IMR-90 (cell line): ENCODE results near the gene PHGDH. TPM values are rescaled to one million over a fixed set of nuclear protein-coding genes. Genes with fewer than 3 reads are reported as not detected.

Source experiments
- ATAC-seq: fragments of 200-7000 bp; cut with Tn5 transposase; 2 replicates; pipeline ENCODE4 v1.9.1; 2020; ENCODE audit warnings: low read depth, mild to moderate bottlenecking, moderate library complexity
- BruUV-seq: library from RNA; stranded (reverse); fragments of 400-500 nt; replicated peaks from 2 replicates; lab custom pipeline; 2021; lab: Mats Ljungman, UMichigan
- CTCF ChIA-PET: fragments of 300-600 bp; formaldehyde crosslinking; extraction: SDS; loops from one replicate; lab custom pipeline; 2021; ENCODE audit warnings: antibody characterized with exemption; lab: Yijun Ruan, JAX
- POLR2A ChIA-PET: fragments of 300-600 bp; sonication (Branson Sonifier 250); formaldehyde crosslinking; loops from one replicate; lab custom pipeline; 2022; ENCODE audit warnings: antibody characterized with exemption; ENCODE audit not compliant: unreplicated experiment; lab: Charles Lee
- DNase-seq: peaks from one replicate; pipeline ENCODE4 v3.0.0; 2013
- H2AFZ ChIP-seq: replicated peaks from 2 replicates; pipeline ENCODE3; 2013; ENCODE audit warnings: low read length, mild to moderate bottlenecking; ENCODE audit not compliant: poor library complexity
- H2AK5ac ChIP-seq: 2 replicates; pipeline ENCODE4 v1.6.1; 2013; ENCODE audit warnings: low read depth, low read length, inconsistent platforms
- H2AK9ac ChIP-seq: replicated peaks from 2 replicates; pipeline ENCODE3; 2013; ENCODE audit warnings: mild to moderate bottlenecking, low read depth, low read length, moderate library complexity; ENCODE audit not compliant: poor library complexity
- H2BK120ac ChIP-seq: 2 replicates; pipeline ENCODE4 v1.6.1; 2013; ENCODE audit warnings: low read depth, low read length, inconsistent platforms
- H2BK15ac ChIP-seq: 3 replicates; pipeline ENCODE4 v1.6.1; 2013; ENCODE audit warnings: low read depth, low read length, inconsistent platforms
- H2BK20ac ChIP-seq: 2 replicates; pipeline ENCODE4 v1.6.1; 2013; ENCODE audit warnings: low read depth, mild to moderate bottlenecking, inconsistent platforms, low read length, moderate library complexity
- H2BK5ac ChIP-seq: 2 replicates; pipeline ENCODE4 v1.6.1; 2013; ENCODE audit warnings: mild to moderate bottlenecking, low read depth, low read length, inconsistent platforms; ENCODE audit not compliant: poor library complexity, severe bottlenecking
- H3K14ac ChIP-seq: replicated peaks from 2 replicates; pipeline ENCODE4 v1.6.1; 2013; ENCODE audit warnings: low read depth, low read length, inconsistent platforms
- H3K18ac ChIP-seq: 2 replicates; pipeline ENCODE4 v1.6.1; 2013; ENCODE audit warnings: low read depth, low read length, control low read depth
- H3K23ac ChIP-seq: 2 replicates; pipeline ENCODE4 v1.6.1; 2013; ENCODE audit warnings: low read depth, low read length, inconsistent platforms
- H3K27ac ChIP-seq: 2 replicates; pipeline ENCODE4 v1.5.1; 2013; ENCODE audit warnings: mild to moderate bottlenecking, control low read depth, low read length; ENCODE audit not compliant: insufficient read depth
- H3K27me3 ChIP-seq: 2 replicates; pipeline ENCODE4 v1.6.1; 2013; ENCODE audit warnings: low read length; ENCODE audit not compliant: control insufficient read depth, insufficient read depth
- H3K36me3 ChIP-seq: 2 replicates; pipeline ENCODE4 v1.6.1; 2013; ENCODE audit warnings: low read length, mixed read lengths; ENCODE audit not compliant: control insufficient read depth, insufficient read depth
- H3K4ac ChIP-seq: 2 replicates; pipeline ENCODE4 v1.6.1; 2013; ENCODE audit warnings: low read depth, low read length, inconsistent platforms
- H3K4me1 ChIP-seq: 2 replicates; pipeline ENCODE4 v1.6.1; 2013; ENCODE audit warnings: low read length, mixed read lengths; ENCODE audit not compliant: control insufficient read depth, insufficient read depth
- H3K4me2 ChIP-seq: 2 replicates; pipeline ENCODE4 v1.6.1; 2013; ENCODE audit warnings: low read depth, mild to moderate bottlenecking, control low read depth, low read length, moderate library complexity
- H3K4me3 ChIP-seq: 2 replicates; pipeline ENCODE4 v1.5.1; 2013; ENCODE audit warnings: low read depth, mild to moderate bottlenecking, control low read depth, low read length, moderate library complexity; ENCODE audit not compliant: insufficient read depth
- H3K56ac ChIP-seq: 2 replicates; pipeline ENCODE4 v1.6.1; 2013; ENCODE audit warnings: low read length, inconsistent platforms; ENCODE audit not compliant: insufficient read depth; ENCODE audit errors: extremely low read depth
- H3K79me1 ChIP-seq, 2 experiments: 2 replicates each; pipeline ENCODE4 v1.6.1; 2013; ENCODE audit warnings: low read length in 2 of 2, inconsistent platforms in 1 of 2, low read depth in 1 of 2
- H3K9ac ChIP-seq: 2 replicates; pipeline ENCODE4 v1.6.1; 2013; ENCODE audit warnings: low read depth, low read length, control low read depth
- H3K9me1 ChIP-seq: 2 replicates; pipeline ENCODE4 v1.6.1; 2013; ENCODE audit warnings: low read length, inconsistent platforms; ENCODE audit not compliant: insufficient read depth
- H3K9me3 ChIP-seq: 2 replicates; pipeline ENCODE4 v1.6.1; 2013; ENCODE audit warnings: low read length; ENCODE audit not compliant: control insufficient read depth, insufficient read depth
- H4K20me1 ChIP-seq: 2 replicates; pipeline ENCODE4 v1.6.1; 2013; ENCODE audit warnings: low read length, inconsistent platforms; ENCODE audit not compliant: insufficient read depth
- H4K5ac ChIP-seq: 2 replicates; pipeline ENCODE4 v1.6.1; 2013; ENCODE audit warnings: mild to moderate bottlenecking, low read depth, low read length, control low read depth
- H4K8ac ChIP-seq, 2 experiments: 2 replicates each; pipeline ENCODE4 v1.6.1; 2013; ENCODE audit warnings: low read depth in 2 of 2, low read length in 2 of 2, control low read depth in 1 of 2, inconsistent platforms in 1 of 2
- H4K91ac ChIP-seq: 2 replicates; pipeline ENCODE4 v1.6.1; 2013; ENCODE audit warnings: low read depth, low read length, inconsistent platforms; ENCODE audit not compliant: insufficient read depth
- BHLHE40 ChIP-seq: fragments of 150-350 bp; IDR thresholded peaks from 2 replicates; pipeline ENCODE4 v1.6.1; 2016; ENCODE audit warnings: mild to moderate bottlenecking, low read depth, low read length
- CHD1 ChIP-seq: IDR thresholded peaks from 2 replicates; pipeline ENCODE4 v1.6.1; 2012; ENCODE audit warnings: low read depth, low read length, improper control_type of control experiment
- MAZ ChIP-seq: IDR thresholded peaks from 2 replicates; pipeline ENCODE4 v1.6.1; 2012; ENCODE audit warnings: low read depth, mild to moderate bottlenecking, low read length, improper control_type of control experiment, moderate library complexity, borderline replicate concordance
- NFE2L2 ChIP-seq: fragments of 150-350 bp; IDR thresholded peaks from 2 replicates; pipeline ENCODE4 v1.6.1; 2016; ENCODE audit warnings: low read depth, mild to moderate bottlenecking, low read length
- RFX5 ChIP-seq: IDR thresholded peaks from 2 replicates; pipeline ENCODE4 v1.8.0; 2012; ENCODE audit warnings: low read depth, mild to moderate bottlenecking, low read length, moderate library complexity
- WGBS, 2 experiments: methylation state at CpG; one replicate each; pipeline versions ENCODE4 v1.1.5 to v1.1.7; 2013; ENCODE audit warnings: missing lambda C conversion rate in 2 of 2; ENCODE audit not compliant: insufficient read length in 1 of 2; ENCODE audit errors: extremely low coverage in 2 of 2; 5-methylcytosine and 5-hydroxymethylcytosine counted together
- dilution Hi-C: fragments of 300-500 bp; cut with HindIII; formaldehyde crosslinking; loops from one replicate; pipeline ENCODE4 v1.14.3; 2018; ENCODE audit warnings: low sequenced_read_pairs; ENCODE audit not compliant: unreplicated experiment
- in situ Hi-C: fragments of 300-500 bp; cut with MboI; formaldehyde crosslinking; loops from 3 replicates; pipeline ENCODE4 v1.14.3; 2019; ENCODE audit warnings: low sequenced_read_pairs, inconsistent platforms, mixed read lengths
- intact Hi-C: fragments of 100-400 bp; cut with micrococcal nuclease; formaldehyde crosslinking; loops from 2 replicates; pipeline ENCODE4 v1.10.0; 2022
- polyA plus RNA-seq, 3 experiments: library from polyadenylated mRNA; depleted of rRNA; stranded (reverse); fragments of >200 nt; gene quantifications; 2 replicates each; pipeline ENCODE4 v1.2.3, GENCODE V29; 2012; ENCODE audit warnings: low replicate concordance in 1 of 3
- total RNA-seq: library from RNA; depleted of rRNA; stranded (reverse); fragments of >200 nt; gene quantifications from 2 replicates; pipeline ENCODE4 v1.2.3, GENCODE V29; 2012
- TF ChIP-seq, protein P1 (sequence below): fragments of 150-350 bp; IDR thresholded peaks from 2 replicates; pipeline ENCODE4 v1.6.1; 2017; ENCODE audit warnings: mild to moderate bottlenecking, antibody characterized with exemption, low read length, low read depth
- TF ChIP-seq, protein P2 (sequence below): conservative IDR thresholded peaks from 2 replicates; pipeline ENCODE4 v1.5.1; 2012; ENCODE audit warnings: mild to moderate bottlenecking, low read depth, low read length, improper control_type of control experiment

Gene PHGDH
- total and polyA plus RNA-seq, 2 of the 4 experiments (the other 2 are of a cell fraction), result 87.9 to 331 TPM

DNA sequence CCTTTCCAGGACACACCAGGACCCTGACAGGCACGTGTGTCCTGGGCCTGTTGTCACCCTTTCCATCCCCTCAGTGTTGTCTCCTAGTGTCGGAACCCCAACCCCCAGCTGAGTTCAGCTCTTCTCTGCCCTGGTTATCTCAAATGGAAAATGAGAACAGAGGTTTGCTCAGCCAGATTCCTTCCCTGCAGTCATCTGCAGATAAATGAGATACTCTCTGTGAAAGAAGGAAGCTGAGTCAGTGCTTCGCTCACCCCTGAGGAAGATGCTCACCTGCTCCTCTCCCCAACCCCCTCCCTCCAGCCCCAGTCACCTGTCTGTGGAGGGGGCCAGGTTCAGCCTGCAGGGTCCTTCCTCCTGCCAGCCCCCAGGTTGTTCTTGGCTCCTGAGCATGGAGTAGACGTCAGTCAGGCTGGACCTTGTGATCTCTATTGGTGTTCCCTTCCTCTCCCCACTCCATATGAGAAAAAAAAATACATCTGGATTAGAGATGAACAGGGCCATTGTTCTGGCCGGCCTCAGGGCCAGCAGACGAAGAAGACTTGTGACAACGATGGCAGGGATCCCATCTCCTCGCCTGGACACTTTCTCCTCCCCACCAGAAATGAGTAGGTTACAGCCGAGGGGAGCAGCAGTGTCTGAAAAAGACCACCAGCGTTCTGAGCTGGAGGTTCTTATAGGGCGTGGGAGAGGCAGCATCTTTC is 20.9 kb downstream of the PHGDH start:
- H3K23ac ChIP-seq, result no peak overlapping the region
- no peaks in the 10 kb centered on the region for H3K9me3 ChIP-seq
- no peak overlapping the region for H4K91ac ChIP-seq
- no peak overlapping the region for H3K4me3 ChIP-seq
- DNase-seq, result no peak
- H3K4ac ChIP-seq, result no peak overlapping the region
- H2AK9ac ChIP-seq, result no peak overlapping the region
- in situ Hi-C loops (loop anchor here (10.0 kb wide), 1 partner anchor 192 kb away; no protein-coding TSS in a partner anchor), dilution Hi-C loops (no loop called here), intact Hi-C loops (no loop called here)
- no peak overlapping the region for H2AFZ ChIP-seq
- no peak overlapping the region for H2BK15ac ChIP-seq
- no peak overlapping the region for H2BK5ac ChIP-seq
- WGBS, 2 experiments, result no CpG with 5 or more reads among the region's 11 CpGs
- no peak for ATAC-seq
- no peak overlapping the region for H3K4me2 ChIP-seq
- H3K27me3 ChIP-seq, result no peaks in the 10 kb centered on the region
- no peak overlapping the region for H2BK20ac ChIP-seq
- peaks cover 13 to 32% of the 10 kb centered on the region in 2 experiments; a peak in 3 of 4 replicates for H3K79me1 ChIP-seq
- H3K9me1 ChIP-seq, result peaks cover 9% of the 10 kb centered on the region; the same call in 1 of the 2 replicates
- H2BK120ac ChIP-seq, result no peak overlapping the region
- H4K8ac ChIP-seq, result no peak overlapping the region
- H4K20me1 ChIP-seq, result peaks cover 27% of the 10 kb centered on the region; the same call in 1 of the 2 replicates
- no TSS peak for BruUV-seq
- TF ChIP-seq MAZ (no peak), CHD1 (no peak), NFE2L2 (no peak), BHLHE40 (no peak), RFX5 (no peak)
- TF ChIP-seq, protein P1, sequence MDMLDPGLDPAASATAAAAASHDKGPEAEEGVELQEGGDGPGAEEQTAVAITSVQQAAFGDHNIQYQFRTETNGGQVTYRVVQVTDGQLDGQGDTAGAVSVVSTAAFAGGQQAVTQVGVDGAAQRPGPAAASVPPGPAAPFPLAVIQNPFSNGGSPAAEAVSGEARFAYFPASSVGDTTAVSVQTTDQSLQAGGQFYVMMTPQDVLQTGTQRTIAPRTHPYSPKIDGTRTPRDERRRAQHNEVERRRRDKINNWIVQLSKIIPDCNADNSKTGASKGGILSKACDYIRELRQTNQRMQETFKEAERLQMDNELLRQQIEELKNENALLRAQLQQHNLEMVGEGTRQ, result no peak
- TF ChIP-seq, protein P2, sequence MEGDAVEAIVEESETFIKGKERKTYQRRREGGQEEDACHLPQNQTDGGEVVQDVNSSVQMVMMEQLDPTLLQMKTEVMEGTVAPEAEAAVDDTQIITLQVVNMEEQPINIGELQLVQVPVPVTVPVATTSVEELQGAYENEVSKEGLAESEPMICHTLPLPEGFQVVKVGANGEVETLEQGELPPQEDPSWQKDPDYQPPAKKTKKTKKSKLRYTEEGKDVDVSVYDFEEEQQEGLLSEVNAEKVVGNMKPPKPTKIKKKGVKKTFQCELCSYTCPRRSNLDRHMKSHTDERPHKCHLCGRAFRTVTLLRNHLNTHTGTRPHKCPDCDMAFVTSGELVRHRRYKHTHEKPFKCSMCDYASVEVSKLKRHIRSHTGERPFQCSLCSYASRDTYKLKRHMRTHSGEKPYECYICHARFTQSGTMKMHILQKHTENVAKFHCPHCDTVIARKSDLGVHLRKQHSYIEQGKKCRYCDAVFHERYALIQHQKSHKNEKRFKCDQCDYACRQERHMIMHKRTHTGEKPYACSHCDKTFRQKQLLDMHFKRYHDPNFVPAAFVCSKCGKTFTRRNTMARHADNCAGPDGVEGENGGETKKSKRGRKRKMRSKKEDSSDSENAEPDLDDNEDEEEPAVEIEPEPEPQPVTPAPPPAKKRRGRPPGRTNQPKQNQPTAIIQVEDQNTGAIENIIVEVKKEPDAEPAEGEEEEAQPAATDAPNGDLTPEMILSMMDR, result no peak
- no peak overlapping the region for H4K5ac ChIP-seq
- no peak overlapping the region for H3K27ac ChIP-seq
- no peak overlapping the region for H3K18ac ChIP-seq
- CTCF ChIA-PET, result interaction anchor here (0.6 kb wide), 1 partner anchor 13 kb away, joined by 4 read pairs; no protein-coding TSS in a partner anchor
- no peaks in the 10 kb centered on the region for H3K4me1 ChIP-seq
- no peak overlapping the region for H3K14ac ChIP-seq
- no peak overlapping the region for H2AK5ac ChIP-seq
- no peak overlapping the region for H3K56ac ChIP-seq
- POLR2A ChIA-PET, result no interaction called here
- peaks cover 69% of the 10 kb centered on the region for H3K36me3 ChIP-seq
- no peak overlapping the region for H3K9ac ChIP-seq
